Measurements from ENCODE around the gene INSYN2B. TPM values are rescaled to one million over a fixed set of nuclear protein-coding genes. Genes with fewer than 3 reads are reported as not detected.
"Not testable (repeated sequence)": the region's sequence is repeated elsewhere in the genome, so short reads cannot be mapped to it uniquely, and the experiment has no call there.

The INSYN2B gene
- total RNA-seq, 1 donor from 2014 or later, result 3.0 TPM

DNA sequence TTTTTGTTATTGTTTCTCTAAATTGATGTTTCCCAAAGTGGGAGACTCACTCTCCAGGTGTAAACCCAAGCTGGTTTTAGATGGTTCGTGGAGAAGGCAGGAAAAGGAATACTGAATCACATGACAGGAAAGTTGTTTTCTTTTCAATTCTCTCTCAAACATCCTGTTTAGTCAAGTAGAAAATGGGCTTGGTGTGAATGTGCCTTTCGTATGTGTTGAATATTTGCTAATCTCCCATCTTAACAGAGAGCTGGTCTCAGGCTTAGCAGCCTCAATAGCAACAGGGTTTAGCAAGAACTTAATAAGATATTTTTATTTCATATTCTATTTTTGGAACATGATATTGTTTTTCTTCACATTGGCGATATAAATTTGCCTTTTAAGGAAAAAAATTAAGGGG is 119.7 kb downstream of the INSYN2B start:
- DNase-seq (ENCODE audit: extremely low read depth, low read depth, low spot score), result no peak

DNA sequence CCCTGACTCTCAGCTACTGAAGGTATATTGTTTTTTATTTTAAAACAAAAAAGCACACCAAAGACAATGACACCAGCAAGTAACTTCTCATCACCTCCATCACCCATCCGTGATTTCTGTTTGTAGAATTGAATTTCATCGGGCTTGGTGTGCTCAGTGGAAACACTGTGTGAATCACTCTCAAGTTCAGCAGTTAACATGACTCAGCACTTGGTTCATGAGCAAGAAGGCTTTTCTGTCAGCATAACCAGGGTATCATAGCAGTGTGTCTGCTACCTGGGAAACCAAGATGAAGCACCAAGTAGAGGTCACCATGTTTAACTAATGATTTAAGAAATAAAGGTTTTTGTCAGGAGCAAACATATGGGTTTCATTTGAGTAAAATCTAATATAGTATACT is 123.7 kb downstream of the INSYN2B start:
- no peak for DNase-seq (ENCODE audit: extremely low read depth, low read depth, low spot score)

DNA sequence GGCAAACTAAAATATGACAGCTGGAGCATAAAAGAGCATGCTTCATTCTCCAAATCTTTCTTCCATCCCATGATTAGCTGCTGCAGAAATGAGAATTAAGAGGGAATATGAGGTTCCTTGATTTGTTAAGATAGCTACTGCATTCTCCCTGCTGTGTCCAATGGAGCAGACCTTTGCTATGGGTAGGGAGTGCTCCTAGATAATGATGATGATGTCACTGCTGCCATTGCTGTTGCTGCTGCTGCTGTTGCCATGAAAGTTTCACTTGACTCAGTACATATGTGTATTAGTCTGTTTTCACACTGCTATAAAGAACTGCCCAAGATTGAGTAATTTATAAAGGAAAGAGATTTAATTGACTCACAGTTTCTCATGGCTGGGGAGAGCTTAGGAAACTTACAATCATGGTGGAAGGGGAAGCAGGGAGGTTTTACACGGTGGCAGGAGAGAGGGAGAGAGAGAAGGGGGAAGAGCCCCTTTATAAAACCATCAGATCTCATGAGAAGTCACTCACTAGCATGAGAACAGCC is 128.9 kb downstream of the INSYN2B start:
- DNase-seq (ENCODE audit: extremely low read depth, low read depth, low spot score), result no peak

DNA sequence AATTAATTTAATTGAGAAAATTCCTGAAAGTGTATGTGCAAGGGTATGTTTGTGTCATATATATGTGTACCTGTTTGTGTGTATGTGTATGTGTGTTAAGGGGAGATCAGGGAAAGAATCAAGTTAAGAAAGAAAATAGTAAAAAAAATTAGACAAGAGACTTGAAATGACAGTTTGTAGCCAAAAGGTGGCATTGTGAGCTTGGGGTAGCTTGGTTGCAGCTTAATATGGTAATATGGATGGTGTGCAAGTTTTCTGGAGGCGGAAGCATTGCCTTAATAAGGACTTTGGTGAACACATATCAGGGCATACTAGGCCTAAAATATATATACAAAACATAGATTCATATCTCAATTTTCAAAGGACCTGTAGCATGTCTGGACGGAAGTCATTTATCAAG is 129.9 kb downstream of the INSYN2B start:
- no peak for DNase-seq (ENCODE audit: extremely low read depth, low read depth, low spot score)

DNA sequence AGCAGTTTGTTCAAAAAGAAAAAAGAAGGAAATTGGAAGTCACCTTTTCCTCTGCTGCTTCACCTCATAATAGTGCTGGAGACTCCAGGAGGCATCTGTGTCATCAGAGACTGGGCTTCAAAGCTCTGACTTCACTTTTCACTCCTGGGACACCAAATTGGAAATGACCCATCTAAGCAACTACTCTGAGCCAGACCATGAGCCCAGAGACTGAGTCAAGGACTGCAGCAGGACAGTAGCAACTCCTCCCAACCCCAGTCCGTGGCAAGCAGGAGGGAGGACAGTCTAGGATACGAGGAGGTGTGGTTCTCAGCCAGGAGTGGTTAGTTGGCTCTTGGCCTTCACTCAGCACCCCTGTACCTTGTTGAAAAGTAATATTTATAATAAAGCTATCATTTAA is 131.5 kb downstream of the INSYN2B start:
- DNase-seq (ENCODE audit: extremely low read depth, low read depth, low spot score), result no peak

DNA sequence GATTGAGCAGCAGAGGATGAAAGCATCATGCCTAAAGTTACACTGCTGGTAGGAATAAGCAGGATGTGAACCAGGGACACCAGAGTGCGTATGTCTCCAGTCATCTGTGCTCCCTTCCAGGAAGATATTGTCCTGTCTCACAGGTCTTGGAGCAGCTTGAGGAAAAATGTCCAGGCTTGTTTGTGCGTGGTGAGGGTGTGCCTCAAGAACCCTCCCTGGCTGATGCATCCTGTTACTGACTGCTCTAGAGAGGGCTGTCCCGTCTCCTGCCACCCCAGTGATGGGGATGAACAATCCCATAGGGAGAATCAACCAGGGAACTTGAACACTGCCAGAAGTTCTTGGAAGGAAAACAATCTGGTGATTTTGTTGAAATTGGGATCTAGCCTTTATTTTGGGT is 132.0 kb downstream of the INSYN2B start:
- DNase-seq (ENCODE audit: extremely low read depth, low read depth, low spot score), result no peak

DNA sequence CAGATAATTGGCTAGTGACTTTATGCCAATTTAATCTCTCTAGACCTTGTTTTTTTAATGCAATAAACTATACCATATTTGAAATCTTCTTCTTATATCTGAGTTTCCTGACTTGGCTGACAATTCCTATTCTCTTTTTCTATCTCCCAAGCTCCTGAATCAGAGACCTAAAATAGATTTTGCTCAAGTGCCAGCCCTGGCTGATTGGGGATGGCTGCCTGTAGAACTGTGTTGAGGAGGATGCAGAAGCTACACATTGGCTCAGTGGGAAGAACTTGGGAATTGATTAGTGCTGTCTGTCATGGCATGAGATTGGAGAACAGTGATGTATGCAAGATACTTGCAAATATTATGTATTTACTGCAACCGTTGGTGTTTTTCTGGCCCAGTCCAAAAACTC is 132.8 kb downstream of the INSYN2B start:
- DNase-seq (ENCODE audit: extremely low read depth, low read depth, low spot score), result no peak

DNA sequence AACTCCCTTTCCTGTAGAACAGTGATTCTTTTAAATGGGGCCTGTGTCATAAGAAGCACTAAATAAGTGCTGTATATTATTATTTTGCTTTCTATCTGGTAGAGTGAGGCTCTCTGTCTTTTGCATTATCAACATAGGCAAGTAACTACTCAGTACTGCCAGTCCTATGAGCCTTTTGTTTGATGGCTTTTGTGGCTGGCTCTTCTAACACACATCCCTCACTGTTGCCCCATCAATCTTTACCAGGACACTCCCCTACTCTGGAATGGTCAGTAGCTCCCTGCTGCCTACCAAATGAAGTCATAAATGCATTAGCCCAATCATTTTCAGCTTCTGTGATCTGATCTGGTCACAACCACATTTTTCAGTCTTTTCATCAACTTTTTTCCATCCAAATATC is 137.6 kb downstream of the INSYN2B start:
- no peak for DNase-seq (ENCODE audit: extremely low read depth, low read depth, low spot score)

DNA sequence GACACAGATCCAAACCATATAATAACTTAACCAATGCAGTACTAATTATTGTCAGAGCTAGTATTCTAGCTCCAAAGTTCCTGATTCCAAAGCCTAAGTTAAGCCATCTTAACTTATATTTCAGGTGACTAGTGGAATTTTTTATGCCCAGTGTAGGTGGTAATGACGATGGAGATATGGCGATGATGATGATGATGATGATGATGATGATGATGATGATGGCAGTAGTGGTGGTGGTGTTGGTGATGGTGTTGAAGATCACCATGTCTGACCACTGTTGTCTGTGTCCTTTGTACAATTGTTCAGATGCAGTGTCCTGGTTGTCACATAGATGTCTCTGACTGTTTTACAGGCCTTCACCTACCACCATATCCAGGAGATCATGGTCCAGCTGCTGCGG is 139.9 kb downstream of the INSYN2B start:
- DNase-seq (ENCODE audit: extremely low read depth, low read depth, low spot score), result no peak

DNA sequence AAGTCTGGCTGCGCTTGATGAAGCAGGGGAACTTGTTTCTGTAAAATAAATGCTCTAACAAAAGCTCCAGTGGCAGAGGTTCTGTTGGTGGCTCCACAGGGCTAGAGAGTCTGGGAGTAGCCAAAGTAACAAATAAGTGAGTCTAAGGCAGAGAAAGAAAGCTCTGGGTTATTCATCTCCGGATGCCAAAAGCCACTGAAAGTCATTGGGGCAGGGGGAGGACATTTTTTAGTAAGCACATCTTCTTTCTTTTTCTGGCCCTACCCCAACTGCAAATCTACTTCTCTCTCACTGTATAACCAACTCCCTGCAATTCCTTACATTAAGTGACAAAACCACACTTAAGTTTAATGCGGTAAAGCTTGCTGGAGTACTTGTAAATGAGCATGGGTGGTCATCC is 141.6 kb downstream of the INSYN2B start:
- DNase-seq (ENCODE audit: extremely low read depth, low read depth, low spot score), result no peak

DNA sequence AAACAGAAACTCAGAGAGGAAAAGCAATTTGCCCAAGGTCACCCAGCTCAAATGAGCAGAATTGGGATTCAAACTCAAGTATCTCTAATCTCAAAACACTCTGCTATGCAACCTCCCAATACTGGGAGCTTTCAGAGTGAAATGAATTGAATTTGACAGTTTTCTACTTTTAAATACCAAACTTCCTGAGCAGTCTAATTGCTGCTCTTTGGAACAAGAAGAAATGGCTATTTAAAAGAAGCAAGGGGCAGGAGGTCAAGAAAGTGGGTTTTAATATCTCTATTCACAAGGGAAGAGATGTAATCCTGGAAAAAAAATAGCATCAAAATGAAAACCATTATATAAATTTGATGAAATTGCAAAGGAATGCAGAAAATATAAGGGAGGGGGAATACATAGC is 142.6 kb downstream of the INSYN2B start:
- no peak for DNase-seq (ENCODE audit: extremely low read depth, low read depth, low spot score)

DNA sequence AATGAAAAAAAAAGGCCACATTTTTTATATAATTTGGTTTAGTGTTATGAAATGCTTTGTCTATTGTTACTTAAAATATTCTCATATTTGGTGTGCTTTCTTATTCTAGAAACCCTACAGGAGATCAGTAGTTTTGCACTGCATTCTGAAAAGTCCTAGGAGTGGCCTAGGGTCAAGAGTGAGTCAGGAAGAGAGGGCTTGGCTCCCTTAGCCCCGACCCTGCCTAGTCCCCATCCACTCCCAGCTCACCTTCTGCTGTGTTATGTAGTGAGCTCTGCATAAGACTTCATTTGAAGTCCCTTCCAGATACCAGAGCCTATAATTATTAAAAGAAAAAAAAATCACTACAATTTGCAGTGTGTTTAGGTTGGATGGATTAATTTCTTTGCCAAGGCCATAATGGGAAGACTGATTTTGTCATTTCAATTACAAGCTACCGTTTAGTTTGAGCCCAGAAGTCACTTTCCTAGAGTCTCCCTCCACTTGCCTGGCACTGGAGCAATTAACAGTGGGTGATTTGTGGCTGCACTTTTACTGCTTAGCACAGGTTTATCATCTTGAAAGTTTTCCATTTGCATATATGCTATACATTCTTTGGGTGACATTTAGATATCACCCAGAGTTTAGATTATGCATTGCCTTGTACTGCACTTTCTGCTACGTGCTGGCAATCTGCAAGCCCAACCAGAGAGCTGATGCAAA is 143.3 kb downstream of the INSYN2B start:
- DNase-seq (ENCODE audit: extremely low read depth, low read depth, low spot score), result no peak

DNA sequence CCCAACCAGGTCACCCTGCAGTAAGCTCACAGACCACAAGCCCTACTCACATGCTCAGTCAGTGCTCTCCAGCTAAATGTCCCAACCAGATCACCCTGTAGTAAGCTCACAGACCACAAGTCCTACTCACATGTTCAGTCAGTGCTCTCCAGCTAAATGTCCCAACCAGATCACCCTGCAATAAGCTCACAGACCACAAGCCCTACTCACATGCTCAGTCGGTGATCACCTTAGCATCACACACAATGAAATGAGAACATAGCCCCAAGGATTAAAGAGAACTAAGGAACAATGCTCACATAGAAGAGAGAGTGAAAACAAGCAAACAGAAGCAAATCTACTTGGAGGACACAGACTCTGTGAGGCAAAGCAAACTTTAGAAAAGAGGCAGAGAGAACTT is 145.8 kb downstream of the INSYN2B start:
- not testable (repeated sequence) for DNase-seq (ENCODE audit: extremely low read depth, low read depth, low spot score)

DNA sequence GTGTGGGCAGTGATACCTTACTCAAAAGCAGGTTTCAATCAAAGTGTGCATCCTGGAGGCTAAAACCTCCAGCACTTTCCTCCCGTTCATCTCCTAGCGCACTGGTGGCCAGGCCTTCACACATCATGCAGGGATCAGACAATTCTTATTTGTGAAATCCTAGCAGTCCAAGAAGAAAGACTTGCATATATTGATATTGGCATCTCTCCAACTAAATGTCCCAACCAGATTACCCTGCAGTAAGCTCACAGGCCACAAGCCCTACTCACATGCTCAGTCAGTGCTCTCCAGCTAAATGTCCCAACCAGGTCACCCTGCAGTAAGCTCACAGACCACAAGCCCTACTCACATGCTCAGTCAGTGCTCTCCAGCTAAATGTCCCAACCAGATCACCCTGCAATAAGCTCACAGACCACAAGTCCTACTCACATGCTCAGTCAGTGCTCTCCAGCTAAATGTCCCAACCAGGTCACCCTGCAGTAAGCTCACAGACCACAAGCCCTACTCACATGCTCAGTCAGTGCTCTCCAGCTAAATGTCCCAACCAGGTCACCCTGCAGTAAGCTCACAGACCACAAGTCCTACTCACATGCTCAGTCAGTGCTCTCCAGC is 146.5 kb downstream of the INSYN2B start:
- not testable (repeated sequence) for DNase-seq (ENCODE audit: extremely low read depth, low read depth, low spot score)

DNA sequence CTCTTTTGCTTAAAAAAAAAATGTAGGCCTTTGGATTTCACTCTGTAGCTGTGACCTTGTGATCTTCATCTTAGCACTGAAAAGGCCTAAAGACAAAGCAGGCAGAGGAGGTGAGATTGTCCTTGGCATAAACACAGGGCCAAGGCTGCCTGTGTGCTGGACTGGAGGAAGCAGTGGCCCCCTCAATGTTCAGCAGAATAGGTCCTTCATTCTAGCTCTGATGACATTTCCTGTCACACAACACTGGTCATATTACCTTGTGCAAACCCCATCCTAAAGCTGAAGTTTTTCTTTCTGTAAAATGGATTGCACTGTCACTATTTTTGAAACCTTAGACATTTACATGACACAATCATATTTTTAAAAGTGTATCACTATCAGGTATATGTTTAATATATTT is 147.4 kb downstream of the INSYN2B start:
- no peak for DNase-seq (ENCODE audit: extremely low read depth, low read depth, low spot score)

DNA sequence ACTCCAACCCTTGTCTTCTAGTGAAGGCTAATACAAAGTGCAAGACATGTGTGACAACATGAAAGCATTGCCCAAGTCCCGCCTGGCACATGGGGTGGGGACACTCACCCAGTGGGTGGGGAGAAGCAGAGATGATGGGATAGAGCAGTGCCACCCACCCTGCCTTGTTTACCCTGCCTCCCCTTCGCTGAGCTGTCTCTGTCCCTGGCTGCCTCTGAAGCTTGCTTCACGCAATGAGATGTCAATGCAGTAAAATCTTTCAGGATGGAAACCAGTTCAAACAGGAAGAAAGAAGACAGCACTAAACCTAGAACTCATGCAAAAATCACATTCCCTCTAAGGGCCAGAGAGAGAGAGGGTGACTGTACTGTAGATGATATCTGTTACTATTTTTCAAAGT is 148.0 kb downstream of the INSYN2B start:
- DNase-seq (ENCODE audit: extremely low read depth, low read depth, low spot score), result no peak

DNA sequence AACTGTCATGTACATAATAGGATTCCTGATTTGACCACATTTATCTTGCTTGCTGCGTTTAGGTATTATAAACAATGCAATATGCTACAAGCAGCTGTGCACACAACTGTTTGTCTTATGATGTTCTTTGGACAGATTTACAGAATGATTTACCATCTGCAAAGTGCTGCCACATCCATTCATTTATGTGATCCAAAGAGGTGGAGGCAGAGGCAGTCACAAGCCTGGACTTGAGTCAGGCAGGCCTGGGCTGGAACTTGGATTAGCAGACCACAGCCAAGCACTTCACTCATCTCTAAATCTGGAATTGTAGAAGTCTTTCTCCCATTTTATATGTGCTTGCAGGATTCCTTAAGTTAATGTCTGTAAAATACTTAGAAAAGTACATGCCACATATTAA is 149.0 kb downstream of the INSYN2B start:
- no peak for DNase-seq (ENCODE audit: extremely low read depth, low read depth, low spot score)

DNA sequence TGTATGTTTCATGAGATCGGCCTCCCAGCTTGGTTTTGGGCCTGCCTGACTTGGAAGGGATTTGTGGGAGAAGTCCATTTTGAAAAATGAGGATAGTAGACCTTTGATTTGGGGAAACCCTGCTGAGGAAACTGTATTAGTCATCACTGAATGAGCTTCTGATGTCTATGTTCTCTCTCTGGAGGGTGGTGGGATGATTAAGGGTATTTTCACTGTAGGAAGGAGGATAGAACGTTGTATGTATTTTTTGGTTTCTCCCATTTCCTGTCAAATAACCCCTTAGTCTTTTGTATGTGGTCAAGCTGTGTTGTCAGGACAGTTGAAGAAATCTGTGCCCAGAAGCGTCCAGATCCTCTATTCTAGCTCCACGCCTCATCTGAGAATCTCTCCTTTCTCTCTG is 151.9 kb downstream of the INSYN2B start:
- DNase-seq (ENCODE audit: extremely low read depth, low read depth, low spot score), result no peak

DNA sequence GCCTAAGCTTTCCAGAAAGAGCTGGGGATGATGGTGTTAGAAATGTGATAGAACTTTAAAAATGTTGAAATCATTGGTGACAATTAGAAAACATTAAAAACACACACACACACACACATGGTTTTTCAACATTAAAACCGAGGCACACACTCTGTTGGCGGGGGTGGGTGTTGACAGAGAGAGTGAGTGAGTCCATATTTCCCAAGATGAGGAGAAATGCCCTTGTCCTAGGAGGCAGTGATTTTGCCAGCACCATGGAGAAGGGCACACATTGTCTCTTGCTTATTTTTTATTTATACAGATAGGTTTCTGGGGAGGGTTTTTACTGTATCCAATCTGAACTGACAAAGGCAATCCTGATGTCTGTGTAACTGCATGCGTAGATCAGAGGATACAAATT is 152.5 kb downstream of the INSYN2B start:
- no peak for DNase-seq (ENCODE audit: extremely low read depth, low read depth, low spot score)

DNA sequence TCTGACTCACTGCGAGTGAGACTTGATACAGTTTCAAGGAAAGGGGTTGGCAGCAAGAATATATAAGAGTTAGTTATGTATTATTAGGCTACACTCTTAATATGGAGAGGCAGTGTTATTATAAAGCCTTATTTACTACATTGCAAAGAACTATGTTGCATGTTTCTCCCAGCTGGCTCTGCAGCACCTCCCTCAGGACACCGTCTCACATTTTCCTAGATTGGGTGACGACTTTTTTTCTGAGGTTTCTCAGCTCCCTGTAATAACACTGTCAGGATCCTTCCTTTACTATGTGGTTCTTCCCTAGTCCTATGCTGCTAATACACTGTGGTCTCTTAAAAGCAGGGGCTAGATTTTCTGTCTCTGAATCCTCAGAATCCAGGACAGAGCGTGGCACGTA is 153.7 kb downstream of the INSYN2B start:
- no peak for DNase-seq (ENCODE audit: extremely low read depth, low read depth, low spot score)

DNA sequence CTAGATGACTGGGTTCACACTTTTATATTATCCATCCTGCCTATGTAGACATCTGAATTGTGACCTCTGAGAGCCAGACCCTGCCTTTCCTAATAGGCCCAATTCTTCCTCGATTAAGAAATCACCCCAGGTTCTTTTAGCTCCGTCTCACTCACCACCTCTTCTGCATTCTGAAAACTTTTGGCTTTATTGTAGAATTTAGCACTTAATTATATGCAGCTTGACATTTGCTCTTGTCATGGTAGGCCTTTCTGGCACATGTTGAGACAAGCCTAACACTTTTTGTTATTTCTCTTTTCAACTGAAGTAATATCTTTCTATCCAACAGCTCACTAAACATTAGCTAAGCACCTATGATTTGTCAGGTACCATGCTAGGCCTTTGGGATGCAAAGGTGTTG is 163.3 kb downstream of the INSYN2B start:
- DNase-seq (ENCODE audit: extremely low read depth, low read depth, low spot score), result no peak

DNA sequence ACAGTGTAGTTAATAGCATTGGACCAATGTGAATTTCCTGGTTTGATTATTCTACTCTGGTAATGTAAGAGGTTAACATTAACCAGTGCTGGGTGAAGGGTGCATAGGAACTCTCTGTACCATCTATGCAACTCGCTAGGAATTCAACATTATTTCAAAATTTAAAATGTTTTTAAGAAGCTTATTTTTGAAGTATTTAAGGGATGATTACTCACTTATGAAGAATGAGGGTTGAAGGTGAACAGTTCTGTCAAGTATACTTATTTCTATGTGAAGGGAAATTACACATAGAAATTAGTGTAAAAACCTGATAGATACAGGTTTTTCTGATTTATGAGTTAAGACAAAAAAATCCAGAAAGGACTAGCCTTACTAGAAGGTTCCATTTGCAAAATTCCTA is 165.8 kb downstream of the INSYN2B start:
- DNase-seq (ENCODE audit: extremely low read depth, low read depth, low spot score), result no peak
